HepG2 (cell line): Measurements from ENCODE around the gene ZNF276. TPM values are rescaled to one million over a fixed set of nuclear protein-coding genes. Genes with fewer than 3 reads are reported as not detected.
A peak's percentile ranks its signal among the peaks of the same experiment; 100 is the strongest.

Experiments used
- ESRRA ChIP-seq: sonication (generic); formaldehyde crosslinking; IDR thresholded peaks from 2 replicates; pipeline ENCODE4 v1.5.1; 2020; ENCODE audit warnings: mild to moderate bottlenecking, low read depth, missing genetic modification reagents
- GABPA ChIP-seq, 2 experiments: IDR thresholded peaks; 2 replicates each; pipeline ENCODE4 v1.6.1; 2011 to 2016; ENCODE audit warnings: low read depth in 2 of 2, low read length in 1 of 2, missing biosample characterization in 1 of 2, missing genetic modification characterization in 1 of 2
- GABPB1 ChIP-seq: IDR thresholded peaks from 2 replicates; pipeline ENCODE4 v1.6.1; 2016; ENCODE audit warnings: mild to moderate bottlenecking, missing genetic modification reagents, moderate library complexity, missing compliant biosample characterization
- RBFOX2 ChIP-seq: fragments of 200-400 bp; formaldehyde crosslinking; IDR thresholded peaks from 2 replicates; pipeline ENCODE4 v1.6.1; 2017; ENCODE audit warnings: low read depth, mild to moderate bottlenecking, low read length
- SP2 ChIP-seq: sonication (generic); formaldehyde crosslinking; IDR thresholded peaks from 2 replicates; pipeline ENCODE4 v1.5.1; 2020; ENCODE audit warnings: mild to moderate bottlenecking, missing genetic modification reagents
- STAT5B ChIP-seq: sonication (generic); formaldehyde crosslinking; IDR thresholded peaks from 2 replicates; pipeline ENCODE4 v1.4.0; 2020; ENCODE audit warnings: missing genetic modification reagents
- TAF15 ChIP-seq: fragments of 200-400 bp; formaldehyde crosslinking; IDR thresholded peaks from one replicate; pipeline ENCODE4 v1.6.1; 2018; ENCODE audit warnings: mild to moderate bottlenecking, low read depth, low read length; ENCODE audit not compliant: poor library complexity, severe bottlenecking
- THRA ChIP-seq: sonication (generic); formaldehyde crosslinking; IDR thresholded peaks from 2 replicates; pipeline ENCODE4 v1.4.0; 2020; ENCODE audit warnings: missing genetic modification reagents, borderline replicate concordance
- ZNF687 ChIP-seq: sonication (generic); formaldehyde crosslinking; IDR thresholded peaks from 2 replicates; pipeline ENCODE4 v1.5.1; 2020; ENCODE audit warnings: mild to moderate bottlenecking, missing genetic modification reagents, moderate library complexity
- ZNF777 ChIP-seq: sonication (generic); formaldehyde crosslinking; IDR thresholded peaks from 2 replicates; pipeline ENCODE4 v1.4.0; 2020; ENCODE audit warnings: missing genetic modification reagents
- ZSCAN12 ChIP-seq: sonication (generic); formaldehyde crosslinking; IDR thresholded peaks from 2 replicates; pipeline ENCODE4 v1.9.0; 2021; ENCODE audit warnings: mild to moderate bottlenecking, missing genetic modification reagents
- polyA plus RNA-seq, 8 experiments: library from polyadenylated mRNA; depleted of rRNA in 3 of 8; stranded (reverse) in 7 of 8; unstranded in 1 of 8; fragments of >200 nt; fragmentation: Illumina TruSeq in 4 of 8; extraction: Trizol in 4 of 8; gene quantifications; 2 replicates each; pipeline versions ENCODE4 v1.2.1 to v1.2.3, GENCODE V29; 2011 to 2016; ENCODE audit warnings: low read depth in 4 of 8, missing spikeins in 1 of 8, mixed read lengths in 1 of 8; ENCODE audit not compliant: insufficient read depth in 1 of 8
- total RNA-seq, 5 experiments: library from RNA; depleted of rRNA; stranded (reverse); fragments of >200 nt; fragmentation: Illumina TruSeq; extraction: Trizol; gene quantifications; 2 replicates each; pipeline ENCODE4 v1.2.3, GENCODE V29; 2016; ENCODE audit warnings: low read depth in 1 of 5
- TF ChIP-seq, protein P1 (sequence below): IDR thresholded peaks from 2 replicates; pipeline ENCODE4 v1.6.1; 2016; ENCODE audit warnings: low read depth

Gene ZNF276
- total and polyA plus RNA-seq, 2 of the 13 experiments (the other 11 are each of a cell fraction or from before 2014, with no cell fraction given): 17.7 to 18.0 TPM

DNA sequence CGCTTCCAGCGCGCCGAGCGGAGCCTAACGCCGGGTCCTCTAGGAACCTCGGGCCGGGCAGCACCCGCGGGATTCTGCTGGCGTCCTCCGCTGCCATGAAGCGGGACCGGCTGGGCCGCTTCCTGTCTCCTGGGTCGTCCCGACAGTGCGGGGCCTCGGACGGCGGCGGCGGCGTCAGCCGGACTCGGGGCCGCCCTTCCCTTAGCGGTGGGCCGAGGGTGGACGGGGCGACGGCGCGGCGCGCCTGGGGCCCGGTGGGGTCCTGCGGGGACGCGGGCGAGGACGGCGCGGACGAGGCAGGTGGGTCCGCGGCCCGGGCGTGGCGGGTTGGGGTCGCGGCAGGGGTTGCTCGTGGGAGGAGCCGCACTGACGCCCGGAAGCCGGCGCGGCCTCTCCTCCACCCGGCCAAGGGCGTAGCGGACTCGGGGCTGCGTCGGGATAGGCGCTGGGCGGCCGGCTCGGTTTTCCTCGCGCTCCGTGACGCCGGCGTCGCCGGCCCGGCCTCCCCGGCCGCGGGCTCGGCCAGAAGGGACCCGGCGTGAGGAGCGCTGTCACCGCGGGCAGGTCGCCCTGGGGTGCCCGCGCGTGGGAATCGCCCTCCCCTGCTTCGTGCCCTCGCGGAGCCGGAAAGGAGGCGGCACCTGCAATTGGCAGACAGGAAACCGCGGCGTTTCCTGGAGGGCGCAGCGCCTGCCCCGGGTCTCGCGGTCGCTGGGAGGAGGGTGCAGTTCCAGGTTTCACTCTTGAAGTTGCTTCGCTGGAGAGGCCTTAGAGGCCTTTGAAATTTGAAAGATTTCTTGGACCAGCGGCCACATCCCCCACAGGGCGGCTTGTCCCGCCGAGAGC is 432 bp downstream of the ZNF276 start (continued):
- TF ChIP-seq ZNF687: peak; percentile 9; the same call in 1 of the 2 replicates
- peak; percentile 52 for TF ChIP-seq GABPA (IDR thresholded peaks at IDR 0.05; ENCODE audit: low read depth, low read length)
- TF ChIP-seq GABPA (CRISPR knock-in tag; IDR thresholded peaks at IDR 0.05; ENCODE audit: low read depth): peak; percentile 59; the same call in 1 of the 2 replicates
- TF ChIP-seq STAT5B: 0 out of 2 replicates have a peak, but pooled peaks have one; percentile 27
- TF ChIP-seq ZSCAN12 (CRISPR knock-in tag): no peak
- peak; percentile 51; the same call in 1 of the 2 replicates for TF ChIP-seq GABPB1 (CRISPR knock-in tag)
- TF ChIP-seq, protein P1, sequence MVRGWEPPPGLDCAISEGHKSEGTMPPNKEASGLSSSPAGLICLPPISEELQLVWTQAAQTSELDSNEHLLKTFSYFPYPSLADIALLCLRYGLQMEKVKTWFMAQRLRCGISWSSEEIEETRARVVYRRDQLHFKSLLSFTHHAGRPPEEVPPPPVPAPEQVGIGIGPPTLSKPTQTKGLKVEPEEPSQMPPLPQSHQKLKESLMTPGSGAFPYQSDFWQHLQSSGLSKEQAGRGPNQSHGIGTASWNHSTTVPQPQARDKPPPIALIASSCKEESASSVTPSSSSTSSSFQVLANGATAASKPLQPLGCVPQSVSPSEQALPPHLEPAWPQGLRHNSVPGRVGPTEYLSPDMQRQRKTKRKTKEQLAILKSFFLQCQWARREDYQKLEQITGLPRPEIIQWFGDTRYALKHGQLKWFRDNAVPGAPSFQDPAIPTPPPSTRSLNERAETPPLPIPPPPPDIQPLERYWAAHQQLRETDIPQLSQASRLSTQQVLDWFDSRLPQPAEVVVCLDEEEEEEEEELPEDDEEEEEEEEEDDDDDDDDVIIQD (CRISPR knock-in tag): no peak
- TF ChIP-seq SP2 (CRISPR knock-in tag): 0 out of 2 replicates have a peak, but pooled peaks have one; percentile 30
- peak; percentile 12; the same call in 1 of the 2 replicates for TF ChIP-seq RBFOX2
- TF ChIP-seq ESRRA (CRISPR knock-in tag): peak; percentile 48
- TF ChIP-seq THRA (CRISPR knock-in tag): peak; percentile 45; the same call in 1 of the 2 replicates
- TF ChIP-seq ZNF777 (CRISPR knock-in tag): peak; percentile 78
- peak; percentile 13 for TF ChIP-seq TAF15
